KMS-11 (cell line): ENCODE data around the gene GALNT11.
"Not testable (repeated sequence)": the region's sequence is repeated elsewhere in the genome, so short reads cannot be mapped to it uniquely, and the experiment has no call there.

Source experiments
- H2AFZ ChIP-seq: fragments of 200-600 bp; sonication (generic); 2 replicates; pipeline ENCODE4 v1.6.1; 2016; ENCODE audit warnings: antibody characterized with exemption, mixed run types, low read depth
- H3K27ac ChIP-seq: fragments of 200-600 bp; sonication (generic); 2 replicates; pipeline ENCODE4 v1.6.1; 2016; ENCODE audit warnings: mild to moderate bottlenecking, mixed run types
- H3K27me3 ChIP-seq: fragments of 200-600 bp; sonication (generic); 2 replicates; pipeline ENCODE4 v1.6.1; 2017; ENCODE audit warnings: mild to moderate bottlenecking, low read depth, mixed run types, moderate library complexity; ENCODE audit not compliant: insufficient read depth
- H3K36me3 ChIP-seq: fragments of 200-600 bp; sonication (generic); 2 replicates; pipeline ENCODE4 v1.6.1; 2017; ENCODE audit warnings: mild to moderate bottlenecking, mixed run types; ENCODE audit not compliant: insufficient read depth
- H3K4me1 ChIP-seq: fragments of 200-600 bp; sonication (generic); 2 replicates; pipeline ENCODE4 v1.6.1; 2016; ENCODE audit warnings: mild to moderate bottlenecking, low read depth, mixed run types; ENCODE audit not compliant: poor library complexity, severe bottlenecking
- H3K4me2 ChIP-seq: fragments of 200-600 bp; sonication (generic); 2 replicates; pipeline ENCODE4 v1.7.0; 2016; ENCODE audit warnings: mild to moderate bottlenecking, mixed run types
- H3K4me3 ChIP-seq: fragments of 200-600 bp; sonication (generic); IDR thresholded peaks from 2 replicates; pipeline ENCODE4 v1.6.1; 2017; ENCODE audit warnings: low read depth, low read length, mixed read lengths; ENCODE audit not compliant: insufficient read depth
- H3K79me2 ChIP-seq: fragments of 200-600 bp; sonication (generic); 2 replicates; pipeline ENCODE4 v1.6.1; 2016; ENCODE audit warnings: low read depth, mixed run types; ENCODE audit not compliant: insufficient read depth
- H3K9ac ChIP-seq: fragments of 200-600 bp; sonication (generic); 2 replicates; pipeline ENCODE4 v1.6.1; 2016; ENCODE audit warnings: mild to moderate bottlenecking, mixed run types
- H4K20me1 ChIP-seq: fragments of 200-600 bp; sonication (generic); 2 replicates; pipeline ENCODE4 v1.6.1; 2016; ENCODE audit warnings: mild to moderate bottlenecking, mixed run types; ENCODE audit not compliant: insufficient read depth
- TF ChIP-seq, protein P1 (sequence below): fragments of 200-600 bp; sonication (generic); conservative IDR thresholded peaks from 2 replicates; pipeline ENCODE4 v1.6.1; 2017; ENCODE audit warnings: low read depth, mild to moderate bottlenecking, antibody characterized with exemption, low read length, moderate library complexity, mixed read lengths

GALNT11 gene

DNA sequence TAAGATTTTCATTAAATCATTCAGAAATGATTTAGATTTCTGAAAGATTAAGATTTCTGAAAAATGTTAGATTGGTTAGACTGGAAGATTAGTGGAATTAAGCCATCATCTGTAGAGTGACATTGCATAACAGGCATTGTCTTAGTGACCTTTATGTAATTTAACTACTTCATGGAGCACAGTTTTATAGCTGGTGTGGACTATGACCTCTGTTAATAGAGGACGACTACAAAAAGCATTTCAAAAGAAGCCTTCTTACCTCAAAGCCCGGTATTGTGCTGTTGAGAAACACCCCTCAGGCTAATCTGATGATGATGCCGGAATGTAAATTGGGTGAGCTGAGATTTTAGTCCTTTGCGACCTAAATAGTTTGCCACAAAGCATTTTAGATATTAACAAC lies 55.6 kb downstream of the GALNT11 start:
- Histone ChIP-seq H3K9ac (no peak overlapping the region), H3K4me1 (peaks cover 53% of the 10 kb centered on the region), H3K79me2 (no peaks in the 10 kb centered on the region), H3K27ac (no peak overlapping the region), H3K4me2 (peak overlapping the region; percentile 50), H3K36me3 (no peaks in the 10 kb centered on the region), H2AFZ (no peak overlapping the region), H3K27me3 (no peaks in the 10 kb centered on the region), H4K20me1 (no peaks in the 10 kb centered on the region), H3K4me3 (no peak overlapping the region)
- TF ChIP-seq, protein P1, sequence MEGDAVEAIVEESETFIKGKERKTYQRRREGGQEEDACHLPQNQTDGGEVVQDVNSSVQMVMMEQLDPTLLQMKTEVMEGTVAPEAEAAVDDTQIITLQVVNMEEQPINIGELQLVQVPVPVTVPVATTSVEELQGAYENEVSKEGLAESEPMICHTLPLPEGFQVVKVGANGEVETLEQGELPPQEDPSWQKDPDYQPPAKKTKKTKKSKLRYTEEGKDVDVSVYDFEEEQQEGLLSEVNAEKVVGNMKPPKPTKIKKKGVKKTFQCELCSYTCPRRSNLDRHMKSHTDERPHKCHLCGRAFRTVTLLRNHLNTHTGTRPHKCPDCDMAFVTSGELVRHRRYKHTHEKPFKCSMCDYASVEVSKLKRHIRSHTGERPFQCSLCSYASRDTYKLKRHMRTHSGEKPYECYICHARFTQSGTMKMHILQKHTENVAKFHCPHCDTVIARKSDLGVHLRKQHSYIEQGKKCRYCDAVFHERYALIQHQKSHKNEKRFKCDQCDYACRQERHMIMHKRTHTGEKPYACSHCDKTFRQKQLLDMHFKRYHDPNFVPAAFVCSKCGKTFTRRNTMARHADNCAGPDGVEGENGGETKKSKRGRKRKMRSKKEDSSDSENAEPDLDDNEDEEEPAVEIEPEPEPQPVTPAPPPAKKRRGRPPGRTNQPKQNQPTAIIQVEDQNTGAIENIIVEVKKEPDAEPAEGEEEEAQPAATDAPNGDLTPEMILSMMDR: no peak

DNA sequence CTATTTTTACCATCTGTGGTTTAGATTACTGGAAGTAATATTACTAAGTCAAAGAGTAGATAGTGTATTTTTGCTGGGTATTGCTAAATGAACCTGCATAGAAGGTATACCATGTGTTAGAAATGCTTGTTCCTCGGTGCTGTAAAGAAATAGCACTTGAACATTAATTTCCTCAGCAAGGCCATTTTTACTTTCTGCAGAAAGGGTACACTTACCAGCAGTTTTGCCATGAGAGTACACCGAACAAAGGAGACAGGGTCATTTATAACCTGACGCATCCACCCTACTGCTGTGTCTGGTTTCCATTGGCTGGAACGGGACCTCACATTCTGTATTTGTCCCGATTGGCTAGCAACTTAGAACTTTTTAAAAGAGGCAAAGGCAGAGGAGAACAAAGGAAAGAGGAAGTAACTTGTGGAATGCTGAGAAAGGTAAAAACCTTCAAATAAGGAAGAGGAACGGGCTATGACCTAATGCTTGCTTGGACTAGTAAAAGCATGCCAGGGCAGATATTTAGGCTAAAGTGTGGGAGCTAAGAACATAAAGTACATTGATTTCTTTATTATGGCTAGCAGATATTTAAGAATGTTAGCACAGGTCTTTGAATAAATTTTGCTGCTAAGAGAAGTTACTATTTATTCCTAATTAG lies 56.7 kb downstream of the GALNT11 start:
- H2AFZ ChIP-seq, H3K27me3 ChIP-seq, H4K20me1 ChIP-seq, H3K9ac ChIP-seq, H3K4me3 ChIP-seq, H3K27ac ChIP-seq, H3K79me2 ChIP-seq, H3K36me3 ChIP-seq: not testable (repeated sequence)
- Histone ChIP-seq H3K4me1 (peaks cover 47% of the 10 kb centered on the region), H3K4me2 (0 out of 2 replicates have a peak overlapping the region, but pooled peaks have one; percentile 3)

DNA sequence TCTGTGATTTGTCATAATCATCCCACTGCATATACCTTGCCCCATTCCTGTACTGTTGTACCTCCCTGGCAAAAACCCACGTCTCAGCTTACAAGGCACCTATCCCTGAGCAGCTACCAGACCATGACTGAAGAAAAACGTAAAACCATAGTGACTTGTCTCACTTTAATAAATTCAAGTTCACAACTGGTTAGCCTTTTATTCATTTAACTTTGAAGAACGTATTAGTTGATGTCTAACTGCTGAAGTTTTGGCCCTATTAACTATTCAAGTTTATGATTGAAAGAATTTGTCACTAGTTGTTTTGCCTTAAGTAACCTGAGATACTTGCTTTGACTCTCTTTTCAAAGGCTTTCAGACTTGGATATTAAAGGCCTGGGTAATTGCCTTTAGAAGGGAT lies 59.7 kb downstream of the GALNT11 start:
- TF ChIP-seq, protein P1: no peak
- H2AFZ ChIP-seq: no peak overlapping the region
- no peak overlapping the region for H3K4me2 ChIP-seq
- no peak overlapping the region for H3K27ac ChIP-seq
- H3K4me3 ChIP-seq: no peak overlapping the region
- H3K9ac ChIP-seq: no peak overlapping the region
- H3K36me3 ChIP-seq: no peaks in the 10 kb centered on the region
- H4K20me1 ChIP-seq: no peaks in the 10 kb centered on the region
- no peaks in the 10 kb centered on the region for H3K79me2 ChIP-seq
- peaks cover 18% of the 10 kb centered on the region for H3K4me1 ChIP-seq
- no peaks in the 10 kb centered on the region for H3K27me3 ChIP-seq

DNA sequence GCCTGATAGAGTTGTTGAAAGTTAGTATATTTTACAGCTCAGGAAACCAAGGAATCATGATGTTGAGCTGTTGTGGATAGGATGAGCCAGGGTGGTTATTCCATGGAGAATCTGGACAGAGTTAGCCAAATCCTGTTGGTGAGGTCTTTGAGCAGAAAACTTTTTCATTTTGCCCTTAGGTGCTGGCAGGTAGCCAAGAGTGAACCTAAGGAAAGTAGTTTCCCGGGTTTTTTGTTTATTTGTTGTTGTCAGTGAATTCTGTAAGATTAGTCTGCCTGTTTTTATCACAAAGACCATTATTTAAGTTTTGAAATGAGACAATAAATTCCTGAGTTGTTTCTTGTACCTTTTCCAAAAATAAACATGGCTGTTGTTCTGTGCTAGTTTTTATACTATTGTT lies 61.0 kb downstream of the GALNT11 start:
- Histone ChIP-seq H3K4me3 (no peak overlapping the region), H3K4me2 (no peak overlapping the region), H3K36me3 (no peaks in the 10 kb centered on the region), H3K27ac (no peak overlapping the region), H3K79me2 (no peaks in the 10 kb centered on the region), H3K9ac (no peak overlapping the region), H3K4me1 (peaks cover 4% of the 10 kb centered on the region), H2AFZ (no peak overlapping the region), H3K27me3 (no peaks in the 10 kb centered on the region), H4K20me1 (no peaks in the 10 kb centered on the region)
- TF ChIP-seq, protein P1: no peak

DNA sequence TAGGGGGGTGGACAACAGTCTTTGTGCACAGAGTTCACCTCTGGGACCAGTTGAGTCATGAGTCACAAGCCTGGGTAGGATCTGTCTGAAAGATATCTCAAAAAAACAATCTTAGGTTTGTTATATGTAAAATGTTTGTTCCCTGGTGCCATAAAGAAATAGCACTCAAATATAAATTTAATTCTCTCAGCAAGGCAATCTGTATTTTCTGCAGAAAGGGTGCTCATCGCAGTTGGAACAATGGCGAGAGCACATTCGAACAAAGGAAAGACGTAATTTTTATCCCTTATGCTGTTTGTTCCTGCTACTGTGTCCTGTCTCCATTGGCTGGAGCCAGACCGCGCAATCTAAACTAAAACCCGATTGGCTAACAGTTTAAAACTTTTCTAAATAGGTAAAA lies 63.7 kb downstream of the GALNT11 start:
- Histone ChIP-seq H3K4me2 (no peak overlapping the region), H2AFZ (no peak overlapping the region), H3K4me1 (no peaks in the 10 kb centered on the region), H3K79me2 (no peaks in the 10 kb centered on the region), H3K27me3 (no peaks in the 10 kb centered on the region), H3K27ac (no peak overlapping the region), H4K20me1 (no peaks in the 10 kb centered on the region), H3K4me3 (no peak overlapping the region), H3K9ac (no peak overlapping the region), H3K36me3 (no peaks in the 10 kb centered on the region)
- TF ChIP-seq, protein P1: no peak
